Kasumi-1 (cell line): ENCODE results near the gene SOX4.

Experiments used
- DNase-seq, 2 experiments: peaks; one replicate each; lab custom pipeline; 2025; lab: John Stamatoyannopoulos, UW

The SOX4 gene

GRCh38 chr6:21593927-21594415 lies 420 bp downstream of the SOX4 start:
- DNase-seq: peak in 1 of 2 experiments; percentile 54

GRCh38 chr6:21594416-21595281 lies 1.1 kb downstream of the SOX4 start:
- peak; percentile 30 to 36 for DNase-seq

- DNase-seq: peak in 1 of 2 experiments; percentile 9
These were observed 2.0 kb downstream of the SOX4 start for GRCh38 chr6:21595285-21596144.

GRCh38 chr6:21596145-21596948 lies 2.8 kb downstream of the SOX4 start:
- DNase-seq: peak; percentile 57 to 65

GRCh38 chr6:21596949-21597682 lies 3.6 kb downstream of the SOX4 start:
- DNase-seq: peak; percentile 67 to 77

- DNase-seq: peak in 1 of 2 experiments; percentile 28
These were observed 4.5 kb downstream of the SOX4 start for GRCh38 chr6:21597801-21598673.

GRCh38 chr6:21598674-21599023 lies 5.1 kb downstream of the SOX4 start:
- no peak for DNase-seq

GRCh38 chr6:21599051-21599696 lies 5.6 kb downstream of the SOX4 start:
- DNase-seq: peak in 1 of 2 experiments; percentile 35

- DNase-seq: no peak
These were observed 7.9 kb downstream of the SOX4 start for GRCh38 chr6:21601339-21601923.

- DNase-seq: no peak
These were observed 8.4 kb downstream of the SOX4 start for GRCh38 chr6:21601932-21602390.

- DNase-seq: peak; percentile 76 to 77
These were observed 9.8 kb downstream of the SOX4 start for GRCh38 chr6:21603082-21603952.

- peak; percentile 37 to 68 for DNase-seq
These were observed 10.5 kb downstream of the SOX4 start for GRCh38 chr6:21604081-21604480.

GRCh38 chr6:21605166-21605565 lies 11.6 kb downstream of the SOX4 start:
- DNase-seq: no peak

GRCh38 chr6:21608601-21609000 lies 15.1 kb downstream of the SOX4 start:
- DNase-seq: no peak

- DNase-seq: peak; percentile 45 to 61
These were observed 16.4 kb downstream of the SOX4 start for GRCh38 chr6:21609881-21610329.

- DNase-seq: peak; percentile 53 to 57
These were observed 16.8 kb downstream of the SOX4 start for GRCh38 chr6:21610341-21610740.

GRCh38 chr6:21611485-21611884 lies 17.9 kb downstream of the SOX4 start:
- no peak for DNase-seq
